ENCODE data around the gene COMTD1.

DNA sequence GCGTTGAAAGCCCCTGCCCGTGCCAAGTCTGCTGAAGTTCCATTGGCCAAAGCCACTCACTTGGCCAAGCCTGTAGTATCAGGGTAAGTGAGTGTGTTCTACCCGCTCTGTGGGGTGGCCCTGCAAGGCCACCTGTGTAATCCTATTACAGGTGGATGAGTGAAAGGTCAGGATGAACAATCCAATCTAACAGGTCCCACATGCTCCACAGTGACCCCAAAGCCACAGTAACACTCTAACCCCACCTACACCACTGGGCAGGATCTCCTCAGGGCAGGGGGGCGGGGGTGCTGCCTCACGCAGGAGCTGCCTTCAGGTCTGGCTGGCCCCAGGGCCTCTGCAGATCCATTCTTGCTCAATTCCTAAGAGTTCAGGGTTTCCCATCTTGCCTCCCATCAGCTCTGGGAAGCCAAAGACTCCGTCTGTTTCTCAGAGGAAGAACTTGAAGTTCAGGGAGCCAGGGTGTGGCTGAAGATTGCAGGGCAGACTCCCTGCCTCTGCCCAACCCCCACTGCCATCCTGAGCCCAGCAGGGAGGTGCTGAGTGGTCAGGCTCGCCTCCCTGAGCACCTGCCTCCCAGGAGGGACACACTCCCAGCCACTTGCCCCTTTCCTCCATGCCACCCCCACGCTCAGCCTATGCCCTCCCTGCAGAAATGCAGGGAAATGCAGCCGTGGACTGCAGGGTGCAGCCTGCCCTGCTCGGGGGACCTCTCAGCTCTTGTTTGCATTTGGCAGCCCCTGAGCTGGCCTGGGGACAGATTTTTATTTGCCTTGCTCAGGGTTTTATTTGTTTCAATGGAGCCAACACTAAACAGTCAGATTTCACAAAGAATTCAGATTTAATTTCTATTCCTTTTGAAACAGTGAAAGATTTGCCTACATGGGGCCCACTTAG, 9.8 kb upstream of the COMTD1 start:
- no peak for TF ChIP-seq POLR2A (IDR thresholded peaks at IDR 0.05)
- TF ChIP-seq, protein P1, sequence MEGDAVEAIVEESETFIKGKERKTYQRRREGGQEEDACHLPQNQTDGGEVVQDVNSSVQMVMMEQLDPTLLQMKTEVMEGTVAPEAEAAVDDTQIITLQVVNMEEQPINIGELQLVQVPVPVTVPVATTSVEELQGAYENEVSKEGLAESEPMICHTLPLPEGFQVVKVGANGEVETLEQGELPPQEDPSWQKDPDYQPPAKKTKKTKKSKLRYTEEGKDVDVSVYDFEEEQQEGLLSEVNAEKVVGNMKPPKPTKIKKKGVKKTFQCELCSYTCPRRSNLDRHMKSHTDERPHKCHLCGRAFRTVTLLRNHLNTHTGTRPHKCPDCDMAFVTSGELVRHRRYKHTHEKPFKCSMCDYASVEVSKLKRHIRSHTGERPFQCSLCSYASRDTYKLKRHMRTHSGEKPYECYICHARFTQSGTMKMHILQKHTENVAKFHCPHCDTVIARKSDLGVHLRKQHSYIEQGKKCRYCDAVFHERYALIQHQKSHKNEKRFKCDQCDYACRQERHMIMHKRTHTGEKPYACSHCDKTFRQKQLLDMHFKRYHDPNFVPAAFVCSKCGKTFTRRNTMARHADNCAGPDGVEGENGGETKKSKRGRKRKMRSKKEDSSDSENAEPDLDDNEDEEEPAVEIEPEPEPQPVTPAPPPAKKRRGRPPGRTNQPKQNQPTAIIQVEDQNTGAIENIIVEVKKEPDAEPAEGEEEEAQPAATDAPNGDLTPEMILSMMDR (IDR thresholded peaks at IDR 0.05): no peak

Data from lower leg skin (tissue), 3 donors.